HCEC 1CT (cell line): Measurements from ENCODE around the gene LSP1.
"Not testable (repeated sequence)": the region's sequence is repeated elsewhere in the genome, so short reads cannot be mapped to it uniquely, and the experiment has no call there.

Experiments
- DNase-seq: peaks from one replicate; pipeline ENCODE4 v3.0.0-alpha.2; 2017

Gene LSP1

DNA sequence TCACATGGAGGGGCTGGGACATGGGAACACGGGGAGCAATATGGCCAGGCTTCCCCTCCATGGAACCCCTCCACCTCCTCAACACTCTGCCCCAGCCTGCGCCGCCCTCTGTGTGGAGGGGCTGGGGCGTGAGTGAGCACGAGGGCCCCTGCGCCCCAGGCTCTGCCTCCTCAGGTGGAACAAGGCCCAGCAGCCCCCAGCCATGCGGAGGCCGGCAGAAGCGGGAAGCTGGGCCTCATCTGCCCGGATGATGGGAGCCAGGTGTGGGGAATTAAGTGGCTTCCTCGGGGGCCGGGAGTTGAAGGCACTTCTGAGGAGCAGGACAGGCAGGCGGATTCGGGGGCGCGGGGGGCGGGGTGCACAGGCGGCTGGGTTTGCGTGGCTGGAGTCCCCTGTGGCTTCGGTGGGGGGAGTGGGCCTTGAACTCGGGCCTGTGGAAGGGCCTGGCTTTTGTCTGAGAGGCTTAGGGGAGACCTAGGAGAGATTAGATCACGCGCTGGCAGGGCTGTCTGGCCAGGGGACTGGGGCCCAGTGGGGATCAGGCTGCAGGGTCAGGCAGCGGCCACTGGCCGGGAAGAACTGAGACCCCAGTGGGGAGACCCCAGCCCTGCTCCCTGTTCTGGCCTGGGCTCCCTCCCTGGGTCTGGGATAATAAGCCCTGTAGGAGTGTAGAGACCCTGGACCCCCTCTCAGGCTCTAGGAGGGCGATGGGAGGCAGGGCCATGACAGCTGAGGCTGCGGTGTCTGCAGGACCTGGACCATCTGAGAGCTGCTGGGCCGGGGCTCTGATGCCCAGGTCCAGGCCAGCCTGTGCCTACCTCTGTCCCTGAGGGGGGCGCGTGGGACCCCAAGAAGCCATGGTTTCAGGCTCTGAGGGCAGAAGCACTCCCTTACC is 25.5 kb downstream of the LSP1 start:
- no peak for DNase-seq

GRCh38 chr11:1879342-1879940 is 26.6 kb downstream of the LSP1 start:
- no peak for DNase-seq

- DNase-seq: no peak
These were observed 27.2 kb downstream of the LSP1 start for GRCh38 chr11:1879941-1880720.

- DNase-seq: no peak
These were observed 28.0 kb downstream of the LSP1 start for GRCh38 chr11:1880746-1881441.

GRCh38 chr11:1881442-1882264 is 28.8 kb downstream of the LSP1 start:
- no peak for DNase-seq

- peak; percentile 41 for DNase-seq
These were observed 29.7 kb downstream of the LSP1 start for GRCh38 chr11:1882265-1883238.

DNA sequence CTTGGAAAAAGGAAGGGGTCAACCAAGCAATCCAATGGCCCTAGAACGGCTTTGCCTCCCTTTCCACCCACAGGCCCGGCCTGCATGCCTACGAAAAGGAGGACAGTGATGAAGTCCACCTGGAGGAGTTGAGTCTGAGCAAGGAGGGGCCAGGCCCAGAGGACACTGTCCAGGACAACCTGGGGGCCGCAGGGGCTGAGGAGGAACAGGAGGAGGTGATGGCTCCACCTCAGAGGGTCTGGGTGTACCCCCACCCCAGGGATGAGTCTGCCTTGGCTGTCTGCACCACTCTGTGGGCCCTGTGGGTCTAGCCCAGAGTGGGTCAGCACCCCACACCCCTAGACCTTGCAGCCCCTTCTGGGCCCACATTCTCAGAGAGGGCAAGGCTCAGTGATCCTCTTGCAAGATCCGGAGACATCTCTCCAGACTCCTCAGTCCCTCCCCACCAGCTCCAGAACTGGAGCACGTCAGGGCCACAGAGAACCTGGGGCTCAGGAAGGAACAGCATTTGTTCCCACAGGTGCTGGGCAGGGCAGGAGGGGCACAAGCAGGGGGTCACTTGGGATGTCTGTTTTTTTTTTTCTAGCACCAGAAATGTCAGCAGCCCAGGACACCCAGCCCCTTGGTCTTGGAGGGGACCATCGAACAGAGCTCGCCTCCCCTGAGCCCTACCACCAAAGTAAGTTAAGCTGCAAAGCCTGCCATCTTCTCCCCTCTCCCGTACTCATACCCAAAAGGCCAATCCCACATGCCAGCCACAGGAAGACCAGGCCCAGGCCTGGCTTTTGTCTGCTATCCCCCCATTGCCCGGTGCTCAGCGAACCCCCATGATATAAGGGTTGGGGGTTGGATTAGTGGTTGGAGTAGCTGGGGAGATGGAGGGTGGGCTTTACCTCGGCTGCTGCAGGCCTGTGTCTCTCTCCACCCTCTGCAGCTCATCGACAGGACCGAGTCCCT is 30.7 kb downstream of the LSP1 start:
- no peak for DNase-seq

DNA sequence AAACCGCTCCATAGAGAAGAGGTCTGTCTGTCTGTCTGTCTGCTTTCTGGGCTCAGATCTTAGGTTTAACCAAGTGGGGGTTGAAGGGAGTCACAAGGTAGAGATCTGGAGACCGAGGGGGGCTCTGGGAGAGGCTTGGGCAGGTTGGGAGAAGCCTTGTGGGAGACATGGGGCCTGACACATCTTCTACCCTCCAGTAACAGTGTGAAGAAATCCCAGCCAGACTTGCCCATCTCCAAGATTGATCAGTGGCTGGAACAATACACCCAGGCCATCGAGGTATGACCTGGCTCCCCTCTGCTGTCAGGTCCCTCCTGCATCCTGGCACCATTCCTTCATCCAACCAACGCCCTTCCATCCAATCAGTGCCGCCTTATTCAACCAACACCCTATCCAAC is 31.4 kb downstream of the LSP1 start:
- DNase-seq: no peak

DNA sequence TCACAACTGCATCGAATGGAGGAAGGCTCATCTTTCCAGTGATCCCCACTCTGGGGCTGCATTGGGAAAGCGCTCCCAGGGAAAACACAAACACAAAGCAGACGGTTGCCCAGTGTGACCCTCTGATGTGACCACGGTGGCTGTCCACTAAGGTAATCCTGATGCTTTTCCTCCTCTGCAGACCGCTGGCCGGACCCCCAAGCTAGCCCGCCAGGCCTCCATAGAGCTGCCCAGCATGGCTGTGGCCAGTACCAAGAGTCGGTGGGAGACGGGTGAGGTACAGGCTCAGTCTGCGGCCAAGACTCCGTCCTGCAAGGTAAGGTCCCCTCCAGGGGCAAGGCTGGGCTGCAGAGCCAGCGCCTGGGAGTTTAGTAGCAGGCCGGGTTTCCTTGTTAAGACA is 33.7 kb downstream of the LSP1 start:
- not testable (repeated sequence) for DNase-seq

- DNase-seq: no peak
These were observed 34.8 kb downstream of the LSP1 start for GRCh38 chr11:1887451-1888346.

GRCh38 chr11:1888347-1888753 is 35.5 kb downstream of the LSP1 start:
- no peak for DNase-seq

- DNase-seq: no peak
These were observed 35.9 kb downstream of the LSP1 start for GRCh38 chr11:1888811-1889210.

GRCh38 chr11:1889224-1889930 is 36.5 kb downstream of the LSP1 start:
- no peak for DNase-seq

DNA sequence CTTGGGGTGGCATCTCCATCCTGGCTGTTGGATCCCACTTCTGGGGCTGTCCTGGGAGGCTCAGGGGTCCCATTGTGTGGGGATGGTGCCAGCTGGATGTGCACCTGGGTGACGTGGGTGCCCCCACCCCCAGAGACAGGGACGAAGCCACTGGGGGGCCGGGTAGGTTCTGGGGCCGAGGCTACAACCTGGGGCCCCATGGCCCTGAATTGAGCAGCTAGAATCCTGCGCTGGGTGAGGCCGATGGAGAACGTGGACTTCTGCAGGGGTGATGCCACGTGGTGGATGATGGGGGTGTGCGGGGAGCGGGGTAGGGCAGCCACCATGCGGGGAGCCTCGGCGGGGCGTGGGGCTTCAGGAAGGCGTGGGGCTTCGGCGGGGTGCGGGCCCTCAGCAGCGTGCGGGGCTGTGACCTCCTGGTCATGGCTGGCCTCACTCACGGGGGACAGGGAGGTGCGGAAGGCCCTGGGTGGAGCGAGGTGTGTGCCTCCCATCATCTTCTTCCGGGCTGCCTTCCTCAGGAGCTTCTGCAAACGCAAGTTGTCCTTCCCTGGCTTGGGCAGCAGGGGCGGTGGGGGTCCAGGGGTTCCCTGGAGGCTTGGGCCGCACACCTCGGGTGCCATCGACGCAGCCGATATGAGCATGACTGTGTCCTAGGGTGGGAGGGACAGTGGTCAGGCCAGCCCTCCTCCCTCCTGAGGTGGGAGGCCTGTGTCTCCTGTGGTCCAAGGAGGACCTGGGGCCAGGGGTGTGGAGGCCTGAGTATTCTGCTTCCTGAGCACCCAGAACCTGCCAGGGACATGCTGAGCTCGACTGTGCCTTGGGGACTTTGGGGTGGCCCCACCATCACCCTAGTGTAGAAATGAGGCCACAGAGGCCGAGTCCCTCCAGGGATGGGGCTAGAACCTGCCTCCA is 37.3 kb downstream of the LSP1 start:
- DNase-seq: no peak

DNA sequence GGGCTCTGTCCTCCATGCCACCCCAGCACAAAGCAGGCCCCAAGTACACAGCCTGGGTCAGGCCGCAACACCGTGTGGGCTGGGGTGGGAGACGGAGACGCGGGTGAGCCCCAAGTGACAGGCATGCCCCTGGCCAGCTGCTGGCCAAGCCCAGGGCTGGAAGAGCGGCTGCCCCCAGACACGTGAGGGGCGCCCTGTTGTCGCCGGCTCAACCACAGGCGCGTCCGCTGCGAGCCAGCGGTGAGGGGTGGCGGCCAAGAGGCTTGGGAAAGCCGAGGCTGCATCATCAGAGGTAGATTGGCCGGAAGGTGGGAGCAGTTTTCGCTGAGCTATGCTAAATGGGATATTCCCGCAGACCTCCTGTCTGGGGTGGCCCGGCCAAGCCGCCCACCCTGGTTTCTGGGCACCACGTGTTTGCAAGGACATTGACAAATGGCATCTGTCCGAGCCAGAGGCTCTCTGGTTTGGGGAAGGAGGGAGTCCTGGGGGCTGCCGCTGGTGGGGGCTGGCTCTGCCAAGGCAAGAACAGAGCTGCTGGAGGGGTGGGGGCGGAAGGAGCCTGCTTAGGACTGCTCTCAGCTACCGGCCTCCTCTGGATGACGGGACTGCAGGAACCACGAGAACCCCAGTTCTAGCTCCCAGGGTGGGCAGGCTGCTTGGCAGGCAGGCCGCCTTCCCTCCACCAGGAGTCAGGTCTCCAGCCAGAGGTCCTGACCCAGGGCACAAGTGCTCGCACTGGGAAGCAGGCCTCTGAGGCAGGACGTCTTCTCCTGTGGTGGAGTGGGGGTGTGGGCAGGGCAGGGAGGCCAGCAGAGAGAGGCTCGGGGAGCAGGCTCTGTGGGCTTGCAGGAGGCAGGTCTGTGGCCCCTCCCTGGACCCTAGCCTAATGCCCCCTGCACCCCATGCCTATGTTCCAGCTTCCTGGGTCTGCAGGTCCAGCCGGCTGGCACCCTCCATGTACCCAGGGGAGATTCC is 38.3 kb downstream of the LSP1 start:
- DNase-seq: no peak

DNA sequence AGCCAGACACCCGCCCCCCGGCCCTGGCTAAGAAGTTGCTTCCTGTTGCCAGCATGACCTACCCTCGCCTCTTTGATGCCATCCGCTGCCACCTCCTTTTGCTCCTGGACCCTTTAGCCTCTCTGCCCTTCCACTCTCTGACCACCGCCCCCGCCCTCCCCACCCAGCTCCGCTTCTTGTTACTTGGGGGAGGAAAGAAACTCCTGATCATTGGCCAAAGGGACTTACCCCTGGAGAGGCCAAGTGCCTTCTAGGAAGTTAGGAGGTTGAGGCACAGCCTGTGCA is 38.9 kb downstream of the LSP1 start, which contains the start of gene PRR33:
PRR33 (minus strand) TSS at position 65 of the 285 bp plus-strand sequence. CDS start 1,311 bp downstream, outside the sequence.
- DNase-seq: no peak
